A549 treated with ZK216348 at 1 μM for 4 hours (cell line): Measurements from ENCODE around the gene GTPBP10. TPM values are rescaled to one million over a fixed set of nuclear protein-coding genes. Genes with fewer than 3 reads are reported as not detected.

Experiments
- total RNA-seq: library from RNA; stranded (reverse); fragments of 200-300 nt; extraction: Qiagen RNA extraction; gene quantifications from 5 replicates; pipeline ENCODE4 v1.2.3, GENCODE V29; 2022; ENCODE audit warnings: low read depth

The GTPBP10 gene, protein sequence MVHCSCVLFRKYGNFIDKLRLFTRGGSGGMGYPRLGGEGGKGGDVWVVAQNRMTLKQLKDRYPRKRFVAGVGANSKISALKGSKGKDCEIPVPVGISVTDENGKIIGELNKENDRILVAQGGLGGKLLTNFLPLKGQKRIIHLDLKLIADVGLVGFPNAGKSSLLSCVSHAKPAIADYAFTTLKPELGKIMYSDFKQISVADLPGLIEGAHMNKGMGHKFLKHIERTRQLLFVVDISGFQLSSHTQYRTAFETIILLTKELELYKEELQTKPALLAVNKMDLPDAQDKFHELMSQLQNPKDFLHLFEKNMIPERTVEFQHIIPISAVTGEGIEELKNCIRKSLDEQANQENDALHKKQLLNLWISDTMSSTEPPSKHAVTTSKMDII
- 18.4 to 28.0 TPM (median 24.6 TPM) in 5 replicates for total RNA-seq

DNA sequence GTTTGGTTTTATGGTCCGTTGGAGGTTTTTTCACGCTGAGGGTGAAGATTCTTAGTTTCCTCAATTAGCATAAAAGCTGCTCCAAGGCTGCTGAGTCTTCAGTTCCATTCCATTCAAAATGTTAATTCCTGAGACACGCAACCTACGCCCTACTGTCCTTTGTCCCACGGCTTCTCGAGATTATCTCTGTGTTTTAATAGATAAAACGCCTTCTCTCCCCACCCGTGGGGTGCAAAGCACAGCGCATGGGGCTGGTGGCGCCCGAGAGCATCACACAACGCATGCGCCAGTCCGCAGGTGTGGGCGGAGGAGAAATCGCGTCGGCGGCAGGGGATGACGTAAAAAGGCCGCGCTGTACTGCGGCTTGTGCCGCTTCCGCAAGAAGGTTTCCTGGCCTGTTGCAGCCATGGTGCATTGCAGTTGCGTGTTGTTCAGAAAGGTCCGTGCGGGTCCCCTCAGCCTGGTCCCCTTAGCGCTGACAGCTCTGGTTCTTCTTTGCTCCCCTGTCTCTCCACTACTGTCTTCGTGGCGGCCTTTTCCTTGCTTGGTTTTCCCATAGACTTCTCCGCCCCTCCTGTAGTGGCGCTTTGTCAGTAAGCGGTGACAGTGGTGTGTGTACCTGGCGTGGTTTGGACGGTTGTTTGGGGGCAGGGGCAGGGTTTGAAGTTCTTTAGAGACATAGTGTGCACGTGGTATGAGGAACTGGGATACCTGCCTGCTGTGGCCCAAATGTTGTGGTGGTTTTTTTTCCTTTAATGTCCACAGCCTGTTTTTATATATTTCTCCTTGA is at the start of gene GTPBP10:
GTPBP10 (plus strand) TSS at position 381 of the 790 bp plus-strand sequence; CDS start at position 407, 26 bp downstream.

DNA sequence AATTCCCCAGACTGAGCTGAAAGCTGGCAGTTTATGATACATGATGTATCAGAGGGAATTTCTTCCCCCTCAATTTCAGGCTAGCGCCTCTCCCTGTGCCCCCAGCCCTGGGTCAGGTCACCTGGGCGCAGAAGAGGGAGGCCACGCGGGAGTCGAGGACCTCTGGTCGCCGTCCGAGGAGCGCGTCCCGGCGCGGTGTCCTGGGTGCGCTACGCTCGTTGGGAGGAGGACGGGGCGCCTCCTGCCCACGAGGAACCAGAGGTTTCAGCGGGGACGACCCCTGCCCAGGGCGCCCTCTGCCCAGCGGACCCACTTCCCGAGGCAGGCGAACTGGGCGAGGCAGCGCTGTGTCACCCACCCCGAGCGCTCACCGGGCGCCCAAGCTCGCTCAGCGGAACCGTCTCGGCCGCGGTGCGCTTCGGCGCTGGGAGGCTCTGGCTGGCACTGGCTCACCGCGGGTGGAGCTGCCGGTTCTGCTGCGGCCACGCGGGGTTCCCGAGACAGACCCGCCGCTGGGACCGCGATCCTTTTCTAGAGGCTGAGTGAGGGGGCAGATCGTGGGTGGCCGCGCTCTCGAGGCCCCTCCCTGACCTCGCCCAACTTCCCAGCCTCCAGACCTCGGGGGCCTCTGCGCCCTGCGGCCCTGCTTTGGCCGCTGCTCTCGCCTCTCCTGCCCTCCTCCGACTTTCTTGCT is 25.6 kb upstream of the GTPBP10 start, which contains the start of gene FAM237B:
FAM237B (minus strand) TSS at position 504 of the 694 bp plus-strand sequence. CDS start 1,556 bp downstream, outside the sequence.

DNA sequence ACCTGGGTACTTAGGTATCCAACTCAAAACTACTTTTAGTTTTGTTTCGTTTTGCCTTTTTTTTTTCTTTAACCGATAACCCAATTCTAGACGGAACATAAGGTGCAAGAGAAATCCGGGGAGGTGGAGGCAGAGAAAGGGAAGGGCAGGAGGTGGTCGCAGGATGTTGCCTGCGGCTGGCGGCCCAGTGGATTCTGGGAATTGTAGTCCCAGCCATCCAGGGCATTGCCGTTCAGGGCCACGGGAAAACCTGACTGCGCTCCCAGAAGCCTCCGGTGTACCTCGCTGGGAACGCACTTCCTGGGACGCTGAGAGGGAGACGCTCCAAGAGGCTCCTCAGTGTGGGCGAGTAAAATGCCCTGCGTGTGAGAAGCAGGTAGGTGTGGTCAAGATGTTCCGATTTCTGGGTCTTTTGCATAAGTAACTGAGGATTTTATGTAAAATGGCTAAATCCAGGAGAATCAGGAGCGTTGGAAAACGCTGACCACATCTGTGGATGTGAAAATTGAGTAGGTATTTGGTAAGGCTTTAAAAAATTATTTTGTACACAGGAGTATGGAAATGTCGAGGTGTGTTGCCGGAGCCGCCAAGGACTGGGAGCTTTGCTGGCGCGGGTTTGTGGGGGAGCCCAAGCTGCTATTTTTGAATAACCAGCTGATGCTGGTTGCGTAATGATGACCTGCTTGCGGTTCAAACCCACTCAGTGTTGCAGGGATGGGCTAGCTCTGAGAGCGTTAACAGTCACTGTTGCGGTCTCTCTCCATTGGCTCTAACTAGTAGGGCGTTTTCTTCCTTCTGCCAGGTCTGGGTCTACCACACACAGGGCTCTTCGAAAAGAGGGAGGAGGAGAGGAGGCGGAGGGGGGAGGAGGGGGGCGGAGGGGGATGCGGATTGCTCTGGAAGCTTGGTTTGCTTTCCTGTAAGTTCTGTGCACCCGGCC is 56.9 kb downstream of the GTPBP10 start, which contains the start of gene CLDN12:
CLDN12 (plus strand) TSS at position 288 of the 940 bp plus-strand sequence. CDS start 9,216 bp downstream, outside the sequence.

Other genes with a start within 250 kb of the GTPBP10 start
- 13.1 to 14.5 TPM (median 13.4 TPM) in 5 replicates for gene STEAP1, start 192.2 kb upstream of the GTPBP10 start, total RNA-seq
- gene STEAP2, start 135.0 kb upstream of the GTPBP10 start, total RNA-seq: 3.1 to 5.4 TPM (median 3.8 TPM) in 5 replicates
- 1.3 to 3.1 TPM (median 2.2 TPM) in 5 replicates for gene CFAP69, start 101.5 kb upstream of the GTPBP10 start, total RNA-seq
- gene FAM237B, start 25.4 kb upstream of the GTPBP10 start, total RNA-seq: not detected in 5 replicates
- 16.8 to 34.8 TPM (median 27.5 TPM) in 5 replicates for gene CLDN12, start 56.7 kb downstream of the GTPBP10 start, total RNA-seq
- not detected in 5 replicates for gene PTTG1IP2, start 122.9 kb downstream of the GTPBP10 start, total RNA-seq
- 0.05 to 0.56 TPM (median 0.06 TPM) in 5 replicates for gene CDK14, start 249.6 kb downstream of the GTPBP10 start, total RNA-seq